ENCODE results near the gene TSC22D1. TPM values are rescaled to one million over a fixed set of nuclear protein-coding genes. Genes with fewer than 3 reads are reported as not detected.

TSC22D1 gene
- 42.9 TPM for polyA plus RNA-seq (2013, experiment 1 of 2)
- 42.4 TPM for polyA plus RNA-seq (2013, experiment 2 of 2)

- Histone ChIP-seq H2BK15ac (replicated peaks; ENCODE audit: low read depth) (no peak within 1 kb of the TSS), H3K4me1 (ENCODE audit: control insufficient read depth, low read depth, low read length) (peaks cover 11% of the 10 kb centered on the region), H3K23ac (ENCODE audit: low read length) (peak within 1 kb of the TSS; percentile 94), H4K5ac (ENCODE audit: low read length) (no peak within 1 kb of the TSS), H3K4me3 (ENCODE audit: low read length) (peak within 1 kb of the TSS; percentile 75), H3K27me3 (ENCODE audit: insufficient read depth, low read length, poor library complexity) (no peaks in the 10 kb centered on the region), H3K36me3 (ENCODE audit: control insufficient read depth, insufficient read depth, low read length) (no peaks in the 10 kb centered on the region), H2BK120ac (ENCODE audit: low read depth, low read length) (no peak within 1 kb of the TSS), H2AK5ac (ENCODE audit: low read length) (no peak within 1 kb of the TSS), H3K4me2 (ENCODE audit: low read length) (peak within 1 kb of the TSS; percentile 88), H3K9ac (ENCODE audit: low read length) (peak within 1 kb of the TSS; percentile 92), H3K4ac (ENCODE audit: low read depth, low read length) (peak within 1 kb of the TSS; percentile 41), H2BK5ac (ENCODE audit: low read length) (peak within 1 kb of the TSS; percentile 76), H3K27ac (ENCODE audit: low read depth, low read length) (peak within 1 kb of the TSS; percentile 98), H3K18ac (ENCODE audit: low read length) (peak within 1 kb of the TSS; percentile 94), H3K56ac (ENCODE audit: low read length) (peak within 1 kb of the TSS; percentile 95), H3K79me2 (ENCODE audit: control insufficient read depth, insufficient read depth, low read length) (peaks cover 27% of the 10 kb centered on the region), H4K8ac (ENCODE audit: low read depth, low read length) (no peak within 1 kb of the TSS), H3K79me1 (ENCODE audit: low read length) (peaks cover 15% of the 10 kb centered on the region)
- no CpG with 5 or more reads among the region's 51 CpGs for WGBS (ENCODE audit: extremely low coverage, insufficient coverage, low lambda C conversion rate)
- DNase-seq = peak; percentile 57
These were observed at the start of gene TSC22D1 for GRCh38 chr13:44575741-44576350. TSS of gene TSC22D1 (minus strand) at chr13:44576330. CDS start at chr13:44576074, 256 bp downstream.

- H4K8ac ChIP-seq (ENCODE audit: low read depth, low read length) = no peak overlapping the region
- H2BK5ac ChIP-seq (ENCODE audit: low read length) = no peak overlapping the region
- no peak overlapping the region for H3K27ac ChIP-seq (ENCODE audit: low read depth, low read length)
- WGBS (ENCODE audit: extremely low coverage, insufficient coverage, low lambda C conversion rate) = no CpG with 5 or more reads among the region's 1 CpG
- no peak overlapping the region for H3K4me3 ChIP-seq (ENCODE audit: low read length)
- no peaks in the 10 kb centered on the region for H3K4me1 ChIP-seq (ENCODE audit: control insufficient read depth, low read depth, low read length)
- no peak overlapping the region for H3K9ac ChIP-seq (ENCODE audit: low read length)
- H3K18ac ChIP-seq (ENCODE audit: low read length) = no peak overlapping the region
- no peak overlapping the region for H3K4me2 ChIP-seq (ENCODE audit: low read length)
- no peak overlapping the region for H2BK120ac ChIP-seq (ENCODE audit: low read depth, low read length)
- no peaks in the 10 kb centered on the region for H3K79me1 ChIP-seq (ENCODE audit: low read length)
- no peaks in the 10 kb centered on the region for H3K79me2 ChIP-seq (ENCODE audit: control insufficient read depth, insufficient read depth, low read length)
- no peaks in the 10 kb centered on the region for H3K36me3 ChIP-seq (ENCODE audit: control insufficient read depth, insufficient read depth, low read length)
- H3K23ac ChIP-seq (ENCODE audit: low read length) = no peak overlapping the region
- no peak overlapping the region for H2AK5ac ChIP-seq (ENCODE audit: low read length)
- H3K27me3 ChIP-seq (ENCODE audit: insufficient read depth, low read length, poor library complexity) = no peaks in the 10 kb centered on the region
- H4K5ac ChIP-seq (ENCODE audit: low read length) = no peak overlapping the region
- no peak overlapping the region for H2BK15ac ChIP-seq (replicated peaks; ENCODE audit: low read depth)
- H3K56ac ChIP-seq (ENCODE audit: low read length) = no peak overlapping the region
- no peak overlapping the region for H3K4ac ChIP-seq (ENCODE audit: low read depth, low read length)
- peak; percentile 86 for DNase-seq
These were observed 46.6 kb upstream of the TSC22D1 start for GRCh38 chr13:44622708-44623107.

- Histone ChIP-seq H4K8ac (ENCODE audit: low read depth, low read length) (no peak overlapping the region), H3K4ac (ENCODE audit: low read depth, low read length) (no peak overlapping the region), H2BK15ac (replicated peaks; ENCODE audit: low read depth) (no peak overlapping the region), H2AK5ac (ENCODE audit: low read length) (no peak overlapping the region), H3K27me3 (ENCODE audit: insufficient read depth, low read length, poor library complexity) (no peaks in the 10 kb centered on the region), H3K27ac (ENCODE audit: low read depth, low read length) (no peak overlapping the region), H3K4me2 (ENCODE audit: low read length) (no peak overlapping the region), H3K79me1 (ENCODE audit: low read length) (no peaks in the 10 kb centered on the region), H3K36me3 (ENCODE audit: control insufficient read depth, insufficient read depth, low read length) (no peaks in the 10 kb centered on the region), H3K4me3 (ENCODE audit: low read length) (no peak overlapping the region), H2BK120ac (ENCODE audit: low read depth, low read length) (no peak overlapping the region), H3K23ac (ENCODE audit: low read length) (no peak overlapping the region), H3K79me2 (ENCODE audit: control insufficient read depth, insufficient read depth, low read length) (no peaks in the 10 kb centered on the region), H3K4me1 (ENCODE audit: control insufficient read depth, low read depth, low read length) (no peaks in the 10 kb centered on the region), H3K18ac (ENCODE audit: low read length) (no peak overlapping the region), H2BK5ac (ENCODE audit: low read length) (no peak overlapping the region), H3K56ac (ENCODE audit: low read length) (no peak overlapping the region), H3K9ac (ENCODE audit: low read length) (no peak overlapping the region), H4K5ac (ENCODE audit: low read length) (no peak overlapping the region)
- no CpG with 5 or more reads among the region's 1 CpG for WGBS (ENCODE audit: extremely low coverage, insufficient coverage, low lambda C conversion rate)
- DNase-seq = peak; percentile 10
These were observed 46.1 kb upstream of the TSC22D1 start for GRCh38 chr13:44622261-44622660.

GRCh38 chr13:44620057-44620456 is 43.9 kb upstream of the TSC22D1 start:
- Histone ChIP-seq H3K79me2 (ENCODE audit: control insufficient read depth, insufficient read depth, low read length) (no peaks in the 10 kb centered on the region), H3K36me3 (ENCODE audit: control insufficient read depth, insufficient read depth, low read length) (no peaks in the 10 kb centered on the region), H4K8ac (ENCODE audit: low read depth, low read length) (no peak overlapping the region), H3K27ac (ENCODE audit: low read depth, low read length) (no peak overlapping the region), H3K4ac (ENCODE audit: low read depth, low read length) (no peak overlapping the region), H2AK5ac (ENCODE audit: low read length) (no peak overlapping the region), H3K9ac (ENCODE audit: low read length) (no peak overlapping the region), H2BK5ac (ENCODE audit: low read length) (no peak overlapping the region), H2BK15ac (replicated peaks; ENCODE audit: low read depth) (no peak overlapping the region), H3K18ac (ENCODE audit: low read length) (no peak overlapping the region), H3K27me3 (ENCODE audit: insufficient read depth, low read length, poor library complexity) (no peaks in the 10 kb centered on the region), H3K4me2 (ENCODE audit: low read length) (no peak overlapping the region), H3K79me1 (ENCODE audit: low read length) (no peaks in the 10 kb centered on the region), H4K5ac (ENCODE audit: low read length) (no peak overlapping the region), H3K4me1 (ENCODE audit: control insufficient read depth, low read depth, low read length) (no peaks in the 10 kb centered on the region), H3K23ac (ENCODE audit: low read length) (no peak overlapping the region), H3K4me3 (ENCODE audit: low read length) (no peak overlapping the region), H3K56ac (ENCODE audit: low read length) (no peak overlapping the region), H2BK120ac (ENCODE audit: low read depth, low read length) (no peak overlapping the region)
- DNase-seq = no peak

GRCh38 chr13:44619651-44620050 is 43.5 kb upstream of the TSC22D1 start:
- Histone ChIP-seq H2BK120ac (ENCODE audit: low read depth, low read length) (no peak overlapping the region), H3K79me2 (ENCODE audit: control insufficient read depth, insufficient read depth, low read length) (no peaks in the 10 kb centered on the region), H3K27ac (ENCODE audit: low read depth, low read length) (no peak overlapping the region), H3K18ac (ENCODE audit: low read length) (no peak overlapping the region), H2BK5ac (ENCODE audit: low read length) (no peak overlapping the region), H3K9ac (ENCODE audit: low read length) (no peak overlapping the region), H3K23ac (ENCODE audit: low read length) (no peak overlapping the region), H3K56ac (ENCODE audit: low read length) (no peak overlapping the region), H3K36me3 (ENCODE audit: control insufficient read depth, insufficient read depth, low read length) (no peaks in the 10 kb centered on the region), H2BK15ac (replicated peaks; ENCODE audit: low read depth) (no peak overlapping the region), H3K4me3 (ENCODE audit: low read length) (no peak overlapping the region), H4K8ac (ENCODE audit: low read depth, low read length) (no peak overlapping the region), H2AK5ac (ENCODE audit: low read length) (no peak overlapping the region), H3K4me2 (ENCODE audit: low read length) (no peak overlapping the region), H3K4me1 (ENCODE audit: control insufficient read depth, low read depth, low read length) (no peaks in the 10 kb centered on the region), H4K5ac (ENCODE audit: low read length) (no peak overlapping the region), H3K4ac (ENCODE audit: low read depth, low read length) (no peak overlapping the region), H3K27me3 (ENCODE audit: insufficient read depth, low read length, poor library complexity) (no peaks in the 10 kb centered on the region), H3K79me1 (ENCODE audit: low read length) (no peaks in the 10 kb centered on the region)
- DNase-seq = no peak
- WGBS (ENCODE audit: extremely low coverage, insufficient coverage, low lambda C conversion rate) = no CpG with 5 or more reads among the region's 1 CpG

GRCh38 chr13:44618326-44618725 is 42.2 kb upstream of the TSC22D1 start:
- no peak overlapping the region for H2BK5ac ChIP-seq (ENCODE audit: low read length)
- H3K23ac ChIP-seq (ENCODE audit: low read length) = no peak overlapping the region
- no CpG with 5 or more reads among the region's 1 CpG for WGBS (ENCODE audit: extremely low coverage, insufficient coverage, low lambda C conversion rate)
- H3K27me3 ChIP-seq (ENCODE audit: insufficient read depth, low read length, poor library complexity) = no peaks in the 10 kb centered on the region
- no peak overlapping the region for H3K56ac ChIP-seq (ENCODE audit: low read length)
- H3K36me3 ChIP-seq (ENCODE audit: control insufficient read depth, insufficient read depth, low read length) = no peaks in the 10 kb centered on the region
- H3K4me1 ChIP-seq (ENCODE audit: control insufficient read depth, low read depth, low read length) = no peaks in the 10 kb centered on the region
- H3K18ac ChIP-seq (ENCODE audit: low read length) = no peak overlapping the region
- H2BK120ac ChIP-seq (ENCODE audit: low read depth, low read length) = no peak overlapping the region
- H3K9ac ChIP-seq (ENCODE audit: low read length) = no peak overlapping the region
- no peak overlapping the region for H3K4me3 ChIP-seq (ENCODE audit: low read length)
- no peak overlapping the region for H3K27ac ChIP-seq (ENCODE audit: low read depth, low read length)
- no peaks in the 10 kb centered on the region for H3K79me1 ChIP-seq (ENCODE audit: low read length)
- no peak overlapping the region for H2BK15ac ChIP-seq (replicated peaks; ENCODE audit: low read depth)
- no peaks in the 10 kb centered on the region for H3K79me2 ChIP-seq (ENCODE audit: control insufficient read depth, insufficient read depth, low read length)
- H4K5ac ChIP-seq (ENCODE audit: low read length) = no peak overlapping the region
- H3K4ac ChIP-seq (ENCODE audit: low read depth, low read length) = no peak overlapping the region
- no peak overlapping the region for H2AK5ac ChIP-seq (ENCODE audit: low read length)
- no peak overlapping the region for H4K8ac ChIP-seq (ENCODE audit: low read depth, low read length)
- no peak overlapping the region for H3K4me2 ChIP-seq (ENCODE audit: low read length)
- no peak for DNase-seq

Data from mesendoderm (in vitro differentiated cells).